HepG2 (cell line): ENCODE results near the gene DCAF4L1.

ENCODE experiments used
- JUND ChIP-seq: sonication (generic); formaldehyde crosslinking; IDR thresholded peaks from 2 replicates; pipeline ENCODE4 v1.8.0; 2022; ENCODE audit warnings: mild to moderate bottlenecking, missing genetic modification reagents
- MED1 ChIP-seq: sonication (generic); formaldehyde crosslinking; IDR thresholded peaks from 2 replicates; pipeline ENCODE4 v1.4.0; 2020; ENCODE audit warnings: missing genetic modification reagents
- TF ChIP-seq, protein P1 (sequence below): sonication (generic); formaldehyde crosslinking; IDR thresholded peaks from 2 replicates; pipeline ENCODE4 v1.5.0; 2020; ENCODE audit warnings: mild to moderate bottlenecking, missing genetic modification reagents, moderate library complexity
- TF ChIP-seq, protein P2 (sequence below), 2 experiments: sonication (generic) in 1 of 2; formaldehyde crosslinking in 1 of 2; IDR thresholded peaks; 2 replicates each; pipeline versions ENCODE4 v1.5.1 to v1.6.1; 2011 to 2020; ENCODE audit warnings: borderline replicate concordance in 1 of 2, low read depth in 1 of 2, low read length in 1 of 2, mild to moderate bottlenecking in 1 of 2, missing genetic modification reagents in 1 of 2, moderate library complexity in 1 of 2

DNA sequence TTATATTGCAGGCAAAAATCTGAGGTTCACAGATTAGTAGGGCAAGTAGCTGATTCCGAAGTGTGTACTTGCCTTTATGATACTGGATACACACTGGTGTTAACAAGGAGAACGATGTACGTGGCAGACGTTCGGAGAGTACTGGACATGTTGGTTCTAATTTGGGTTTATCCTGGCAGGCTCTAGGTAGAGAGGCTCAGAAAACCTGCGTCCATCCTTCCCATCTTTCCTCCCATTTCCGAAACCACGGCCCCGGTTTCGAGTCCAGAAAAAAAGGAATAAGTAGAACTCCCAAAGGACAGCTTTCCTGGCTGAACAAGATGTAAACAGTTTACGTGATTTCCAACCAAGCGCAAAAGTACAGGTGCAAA lies 8.4 kb downstream of the DCAF4L1 start:
- TF ChIP-seq MED1 (no peak), JUND (CRISPR knock-in tag) (no peak)
- TF ChIP-seq, protein P1, sequence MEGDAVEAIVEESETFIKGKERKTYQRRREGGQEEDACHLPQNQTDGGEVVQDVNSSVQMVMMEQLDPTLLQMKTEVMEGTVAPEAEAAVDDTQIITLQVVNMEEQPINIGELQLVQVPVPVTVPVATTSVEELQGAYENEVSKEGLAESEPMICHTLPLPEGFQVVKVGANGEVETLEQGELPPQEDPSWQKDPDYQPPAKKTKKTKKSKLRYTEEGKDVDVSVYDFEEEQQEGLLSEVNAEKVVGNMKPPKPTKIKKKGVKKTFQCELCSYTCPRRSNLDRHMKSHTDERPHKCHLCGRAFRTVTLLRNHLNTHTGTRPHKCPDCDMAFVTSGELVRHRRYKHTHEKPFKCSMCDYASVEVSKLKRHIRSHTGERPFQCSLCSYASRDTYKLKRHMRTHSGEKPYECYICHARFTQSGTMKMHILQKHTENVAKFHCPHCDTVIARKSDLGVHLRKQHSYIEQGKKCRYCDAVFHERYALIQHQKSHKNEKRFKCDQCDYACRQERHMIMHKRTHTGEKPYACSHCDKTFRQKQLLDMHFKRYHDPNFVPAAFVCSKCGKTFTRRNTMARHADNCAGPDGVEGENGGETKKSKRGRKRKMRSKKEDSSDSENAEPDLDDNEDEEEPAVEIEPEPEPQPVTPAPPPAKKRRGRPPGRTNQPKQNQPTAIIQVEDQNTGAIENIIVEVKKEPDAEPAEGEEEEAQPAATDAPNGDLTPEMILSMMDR (CRISPR knock-in tag), result no peak
- TF ChIP-seq, protein P2, sequence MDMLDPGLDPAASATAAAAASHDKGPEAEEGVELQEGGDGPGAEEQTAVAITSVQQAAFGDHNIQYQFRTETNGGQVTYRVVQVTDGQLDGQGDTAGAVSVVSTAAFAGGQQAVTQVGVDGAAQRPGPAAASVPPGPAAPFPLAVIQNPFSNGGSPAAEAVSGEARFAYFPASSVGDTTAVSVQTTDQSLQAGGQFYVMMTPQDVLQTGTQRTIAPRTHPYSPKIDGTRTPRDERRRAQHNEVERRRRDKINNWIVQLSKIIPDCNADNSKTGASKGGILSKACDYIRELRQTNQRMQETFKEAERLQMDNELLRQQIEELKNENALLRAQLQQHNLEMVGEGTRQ (IDR thresholded peaks at IDR 0.05; ENCODE audit: low read depth, low read length), result no peak
- TF ChIP-seq, protein P2 (CRISPR knock-in tag; IDR thresholded peaks at IDR 0.05; ENCODE audit: borderline replicate concordance), result no peak
